K562 (cell line): Measurements from ENCODE around the gene LRRTM4. TPM values are rescaled to one million over a fixed set of nuclear protein-coding genes. Genes with fewer than 3 reads are reported as not detected.

Experiments used
- ATAC-seq: fragments of 200-7000 bp; cut with Tn5 transposase; 3 replicates; pipeline ENCODE4 v1.9.1; 2020; ENCODE audit warnings: moderate library complexity
- BruUV-seq: library from RNA; stranded (reverse); fragments of 400-500 nt; replicated peaks from 2 replicates; lab custom pipeline; 2021; lab: Mats Ljungman, UMichigan
- CTCF ChIA-PET: fragments of 300-600 bp; formaldehyde crosslinking; extraction: SDS; loops from one replicate; lab custom pipeline; 2021; ENCODE audit warnings: low intra/inter-chr PET ratio; lab: Yijun Ruan, JAX
- POLR2A ChIA-PET: fragments of 300-600, 350-650 bp; sonication (Branson Sonifier 250); formaldehyde crosslinking; extraction: SDS; loops from one replicate; lab custom pipeline; 2021; ENCODE audit warnings: antibody characterized with exemption, inconsistent platforms; lab: Yijun Ruan, JAX
- DNase-seq, 4 experiments: peaks; one replicate each; pipeline versions ENCODE4 v3.0.0 to v3.0.0-alpha.2; 2011 to 2018; ENCODE audit warnings: low spot score in 3 of 4, mixed read lengths in 3 of 4; ENCODE audit errors: extremely low read depth in 1 of 4
- FAIRE-seq: peaks from 2 replicates; lab custom pipeline; 2011; peaks lifted over from hg19 to GRCh38; lab: Jason Lieb, UNC
- H2AFZ ChIP-seq: 2 replicates; pipeline ENCODE4 v1.6.0; 2011; ENCODE audit warnings: low read depth, low read length, control low read depth, inconsistent platforms
- H3K27ac ChIP-seq: fragments of 200-600 bp; 3 replicates; pipeline ENCODE4 v1.8.0; 2011; ENCODE audit warnings: low read depth, mild to moderate bottlenecking, control low read depth, inconsistent platforms, low read length, moderate library complexity, mixed read lengths; ENCODE audit errors: extremely low read depth
- H3K27me3 ChIP-seq, 2 experiments: fragments of 300-600 bp in 1 of 2; 2 replicates in 1 of 2; 3 replicates in 1 of 2; pipeline versions ENCODE4 v1.6.0 to v1.8.0; 2011; ENCODE audit warnings: inconsistent platforms in 2 of 2, low read length in 2 of 2, mild to moderate bottlenecking in 1 of 2, mixed read lengths in 1 of 2, moderate library complexity in 1 of 2; ENCODE audit not compliant: control insufficient read depth in 2 of 2, insufficient read depth in 2 of 2
- H3K36me3 ChIP-seq: fragments of 300-600 bp; 3 replicates; pipeline ENCODE4 v1.8.0; 2011; ENCODE audit warnings: mild to moderate bottlenecking, low read length, inconsistent platforms; ENCODE audit not compliant: control insufficient read depth, insufficient read depth
- H3K4me1 ChIP-seq, 2 experiments: fragments of 200-600 bp in 1 of 2; replicated peaks in 1 of 2; 2 replicates in 1 of 2; 3 replicates in 1 of 2; pipeline versions ENCODE4 v1.5.1 to v1.8.0; 2011; ENCODE audit warnings: inconsistent platforms in 2 of 2, low read length in 2 of 2, mild to moderate bottlenecking in 1 of 2, mixed read lengths in 1 of 2, moderate library complexity in 1 of 2; ENCODE audit not compliant: control insufficient read depth in 2 of 2, insufficient read depth in 2 of 2
- H3K4me2 ChIP-seq: 2 replicates; pipeline ENCODE4 v1.6.1; 2011; ENCODE audit warnings: low read length, control low read depth, inconsistent platforms, mixed read lengths; ENCODE audit not compliant: insufficient read depth
- H3K4me3 ChIP-seq: fragments of 200-600 bp; sonication (generic), shearing (Covaris generic); 2 replicates; pipeline ENCODE4 v1.5.1; 2016; ENCODE audit warnings: control low read depth, inconsistent platforms
- H3K79me2 ChIP-seq: fragments of 200-600 bp; 3 replicates; pipeline ENCODE4 v1.8.0; 2011; ENCODE audit warnings: low read length, inconsistent platforms; ENCODE audit not compliant: control insufficient read depth, insufficient read depth
- H3K9ac ChIP-seq, 2 experiments: 2 replicates each; pipeline versions ENCODE4 v1.6.0 to v1.6.1; 2011; ENCODE audit warnings: low read depth in 2 of 2, low read length in 2 of 2, control low read depth in 1 of 2, inconsistent platforms in 1 of 2, mild to moderate bottlenecking in 1 of 2, mixed read lengths in 1 of 2; ENCODE audit not compliant: insufficient read depth in 1 of 2
- H3K9me1 ChIP-seq: one replicate; pipeline ENCODE4 v1.6.0; 2011; ENCODE audit warnings: inconsistent platforms, mild to moderate bottlenecking, low read length, moderate library complexity; ENCODE audit not compliant: control insufficient read depth, insufficient read depth
- H3K9me3 ChIP-seq: replicated peaks from 2 replicates; pipeline ENCODE4 v1.5.1; 2011; ENCODE audit warnings: low read depth, low read length, inconsistent platforms; ENCODE audit not compliant: control insufficient read depth, insufficient read depth
- H4K20me1 ChIP-seq: replicated peaks from 2 replicates; pipeline ENCODE4 v1.6.1; 2011; ENCODE audit warnings: low read length, inconsistent platforms, mixed read lengths; ENCODE audit not compliant: control insufficient read depth, insufficient read depth
- ELF2 ChIP-seq: fragments of 250-450 bp; sonication (Bioruptor Pico); IDR thresholded peaks from 2 replicates; pipeline ENCODE4 v1.5.0; 2021; ENCODE audit warnings: mild to moderate bottlenecking
- ETS2 ChIP-seq: IDR thresholded peaks from 2 replicates; pipeline ENCODE4 v1.6.1; 2016; ENCODE audit warnings: borderline replicate concordance, missing genetic modification characterization, mild to moderate bottlenecking, moderate library complexity, missing compliant biosample characterization; ENCODE audit not compliant: poor library complexity, severe bottlenecking
- GATAD2B ChIP-seq: fragments of 450-650 bp; IDR thresholded peaks from 2 replicates; pipeline ENCODE4 v1.6.1; 2017; ENCODE audit warnings: mild to moderate bottlenecking, borderline replicate concordance
- NRF1 ChIP-seq, 2 experiments: fragments of 450-650 bp; IDR thresholded peaks in 1 of 2; conservative IDR thresholded peaks in 1 of 2; 2 replicates each; pipeline ENCODE4 v1.6.1; 2014; ENCODE audit warnings: mild to moderate bottlenecking in 2 of 2
- SMARCC2 ChIP-seq: fragments of 450-650 bp; IDR thresholded peaks from 2 replicates; pipeline ENCODE4 v1.6.1; 2017; ENCODE audit warnings: antibody characterized with exemption, moderate library complexity, mild to moderate bottlenecking, low read depth
- SRF ChIP-seq, 2 experiments: fragments of 250-450, 450-650 bp in 1 of 2; sonication (Bioruptor Pico) in 1 of 2; sonication (generic) in 1 of 2; formaldehyde crosslinking; IDR thresholded peaks; 2 replicates each; pipeline versions ENCODE4 v1.5.0 to v1.5.1; 2020 to 2022; ENCODE audit warnings: mild to moderate bottlenecking in 1 of 2, missing genetic modification reagents in 1 of 2
- TAF1 ChIP-seq: IDR thresholded peaks from 2 replicates; pipeline ENCODE4 v1.6.1; 2011; ENCODE audit warnings: mild to moderate bottlenecking, low read length, moderate library complexity; ENCODE audit not compliant: insufficient read depth, control insufficient read depth, severe bottlenecking; ENCODE audit errors: extremely low read depth
- ZBED1 ChIP-seq: IDR thresholded peaks from 2 replicates; pipeline ENCODE4 v1.6.1; 2014
- WGBS: fragments of 100-300 bp; shearing (Covaris generic); methylation state at CpG from one replicate; pipeline ENCODE4 v1.1.6; 2016; ENCODE audit warnings: low coverage, mixed read lengths; ENCODE audit not compliant: insufficient coverage; ENCODE audit errors: missing lambda C conversion rate; 5-methylcytosine and 5-hydroxymethylcytosine counted together
- in situ Hi-C: fragments of 300-500 bp; cut with MboI; formaldehyde crosslinking; loops from 4 replicates; pipeline ENCODE4 v1.15.0; 2018; ENCODE audit warnings: inconsistent platforms, mixed read lengths
- intact Hi-C: fragments of 100-400 bp; cut with micrococcal nuclease; formaldehyde crosslinking; loops from 2 replicates; pipeline ENCODE4 v1.14.2; 2022
- polyA plus RNA-seq, 8 experiments: library from polyadenylated mRNA; depleted of rRNA in 4 of 8; stranded (reverse) in 5 of 8; unstranded in 3 of 8; fragments of >200 nt; fragmentation: Nextera tagmentation in 2 of 8; fragmentation: Illumina TruSeq in 1 of 8; extraction: Ambion mirVana in 2 of 8; extraction: Trizol in 1 of 8; gene quantifications; 2 replicates each; pipeline versions ENCODE4 v1.2.1 to v1.2.3, GENCODE V29; 2011 to 2014; ENCODE audit warnings: inconsistent platforms in 1 of 8, missing spikeins in 1 of 8
- total RNA-seq, 7 experiments: library from RNA; depleted of rRNA in 6 of 7; stranded (reverse); fragments of >200 nt in 6 of 7; fragmentation: Illumina TruSeq in 2 of 7; extraction: Trizol in 2 of 7; gene quantifications; 2 replicates each; pipeline versions ENCODE4 v1.2.1 to v1.2.3, GENCODE V29; 2011 to 2021; ENCODE audit warnings: low replicate concordance in 1 of 7
- TF ChIP-seq, protein P1 (sequence below): fragments of 250-450 bp; sonication (Bioruptor Pico); IDR thresholded peaks from 2 replicates; pipeline ENCODE4 v1.5.0; 2021; ENCODE audit warnings: mild to moderate bottlenecking, borderline replicate concordance
- TF ChIP-seq, protein P2 (sequence below): sonication (generic); formaldehyde crosslinking; IDR thresholded peaks from 2 replicates; pipeline ENCODE4 v1.8.1; 2023; ENCODE audit warnings: mild to moderate bottlenecking, missing genetic modification reagents

Gene LRRTM4
- total and polyA plus RNA-seq, 9 of the 15 experiments (the other 6 are each of a cell fraction or from before 2014, with no cell fraction given), result 0.04 TPM; not detected in 6

DNA sequence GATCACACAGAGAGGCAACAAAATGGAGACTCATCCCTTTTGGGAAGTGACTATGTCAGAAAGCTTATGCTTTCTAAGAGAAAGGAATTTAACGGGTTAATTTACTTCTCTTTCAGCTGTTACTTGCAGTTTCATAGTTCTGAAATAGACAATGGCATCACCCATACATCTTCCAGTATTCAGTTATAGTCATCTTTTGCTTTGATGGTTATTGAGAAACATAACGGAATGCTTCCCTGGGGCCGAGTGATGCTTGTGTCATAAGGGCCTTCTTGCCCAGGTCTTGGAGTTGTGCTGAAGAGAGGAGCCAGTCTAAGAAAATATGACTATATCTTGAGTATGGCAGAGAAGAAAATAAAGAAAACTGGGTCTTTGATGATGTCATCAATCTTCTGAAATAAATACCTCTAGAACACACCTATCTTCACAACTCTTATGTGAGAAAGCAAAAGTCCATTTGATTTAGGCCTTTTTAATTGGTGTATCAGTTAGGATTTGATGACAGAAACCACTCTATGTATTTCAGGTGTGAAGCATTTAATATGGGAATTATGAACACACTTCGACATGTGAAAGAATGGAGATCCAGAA, 328.2 kb downstream of the LRRTM4 start:
- H4K20me1 ChIP-seq, result no peaks in the 10 kb centered on the region
- no peaks in the 10 kb centered on the region for H3K9me3 ChIP-seq
- WGBS, result 0% methylated on average over 4 of the region's 4 CpGs
- intact Hi-C loops, result no loop called here
- ATAC-seq, result no peak
- no peaks in the 10 kb centered on the region for H3K9me1 ChIP-seq
- in situ Hi-C loops, result no loop called here
- DNase-seq, result no peak
- no peaks in the 10 kb centered on the region for H3K79me2 ChIP-seq
- no peaks in the 10 kb centered on the region for H3K4me1 ChIP-seq
- POLR2A ChIA-PET, result no interaction called here
- no peak overlapping the region for H2AFZ ChIP-seq
- no peak for FAIRE-seq
- no peaks in the 10 kb centered on the region for H3K36me3 ChIP-seq
- H3K27me3 ChIP-seq, result no peaks in the 10 kb centered on the region
- no peak overlapping the region for H3K4me2 ChIP-seq
- CTCF ChIA-PET, result no interaction called here
- H3K4me3 ChIP-seq, result no peak overlapping the region
- TF ChIP-seq, protein P1, sequence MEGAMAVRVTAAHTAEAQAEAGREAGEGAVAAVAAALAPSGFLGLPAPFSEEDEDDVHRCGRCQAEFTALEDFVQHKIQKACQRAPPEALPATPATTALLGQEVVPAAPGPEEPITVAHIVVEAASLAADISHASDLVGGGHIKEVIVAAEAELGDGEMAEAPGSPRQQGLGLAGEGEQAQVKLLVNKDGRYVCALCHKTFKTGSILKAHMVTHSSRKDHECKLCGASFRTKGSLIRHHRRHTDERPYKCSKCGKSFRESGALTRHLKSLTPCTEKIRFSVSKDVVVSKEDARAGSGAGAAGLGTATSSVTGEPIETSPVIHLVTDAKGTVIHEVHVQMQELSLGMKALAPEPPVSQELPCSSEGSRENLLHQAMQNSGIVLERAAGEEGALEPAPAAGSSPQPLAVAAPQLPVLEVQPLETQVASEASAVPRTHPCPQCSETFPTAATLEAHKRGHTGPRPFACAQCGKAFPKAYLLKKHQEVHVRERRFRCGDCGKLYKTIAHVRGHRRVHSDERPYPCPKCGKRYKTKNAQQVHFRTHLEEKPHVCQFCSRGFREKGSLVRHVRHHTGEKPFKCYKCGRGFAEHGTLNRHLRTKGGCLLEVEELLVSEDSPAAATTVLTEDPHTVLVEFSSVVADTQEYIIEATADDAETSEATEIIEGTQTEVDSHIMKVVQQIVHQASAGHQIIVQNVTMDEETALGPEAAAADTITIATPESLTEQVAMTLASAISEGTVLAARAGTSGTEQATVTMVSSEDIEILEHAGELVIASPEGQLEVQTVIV, result no peak
- no TSS peak for BruUV-seq
- H3K9ac ChIP-seq, result no peak overlapping the region
- no peak overlapping the region for H3K27ac ChIP-seq

DNA sequence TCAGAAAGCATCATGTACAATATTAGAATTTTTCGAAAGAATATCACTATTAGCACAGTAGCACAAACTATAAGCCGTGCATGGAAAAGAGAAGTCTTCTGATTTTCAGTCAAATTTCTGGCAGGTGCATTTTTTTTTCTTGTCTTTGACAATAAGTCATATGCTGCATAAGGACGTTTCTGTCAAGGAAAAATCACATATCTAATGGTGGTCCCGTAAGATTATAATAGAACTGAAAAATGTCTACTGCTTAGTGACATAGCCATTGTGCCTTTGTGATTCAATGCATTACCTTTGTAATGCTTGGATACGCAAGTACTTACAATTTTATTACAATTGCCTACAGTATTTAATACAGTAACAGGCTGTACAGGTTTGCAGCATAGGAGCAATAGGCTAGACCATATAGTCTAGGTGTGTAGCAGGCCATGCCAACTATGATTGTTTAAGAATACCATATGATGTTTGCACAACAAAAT, 329.3 kb downstream of the LRRTM4 start:
- no peaks in the 10 kb centered on the region for H3K9me1 ChIP-seq
- no peaks in the 10 kb centered on the region for H4K20me1 ChIP-seq
- FAIRE-seq, result no peak
- no peaks in the 10 kb centered on the region for H3K4me1 ChIP-seq
- H3K36me3 ChIP-seq, result no peaks in the 10 kb centered on the region
- in situ Hi-C loops (no loop called here), intact Hi-C loops (no loop called here)
- POLR2A ChIA-PET, result no interaction called here
- H2AFZ ChIP-seq, result no peak overlapping the region
- H3K9me3 ChIP-seq, result no peaks in the 10 kb centered on the region
- no peaks in the 10 kb centered on the region for H3K79me2 ChIP-seq
- CTCF ChIA-PET, result no interaction called here
- WGBS, result 0% methylated on average over 5 of the region's 5 CpGs
- no peak overlapping the region for H3K4me3 ChIP-seq
- H3K27me3 ChIP-seq, result no peaks in the 10 kb centered on the region
- H3K4me2 ChIP-seq, result no peak overlapping the region
- H3K9ac ChIP-seq, result no peak overlapping the region
- DNase-seq, result no peak
- no TSS peak for BruUV-seq
- no peak overlapping the region for H3K27ac ChIP-seq
- ATAC-seq, result no peak
- TF ChIP-seq, protein P2, sequence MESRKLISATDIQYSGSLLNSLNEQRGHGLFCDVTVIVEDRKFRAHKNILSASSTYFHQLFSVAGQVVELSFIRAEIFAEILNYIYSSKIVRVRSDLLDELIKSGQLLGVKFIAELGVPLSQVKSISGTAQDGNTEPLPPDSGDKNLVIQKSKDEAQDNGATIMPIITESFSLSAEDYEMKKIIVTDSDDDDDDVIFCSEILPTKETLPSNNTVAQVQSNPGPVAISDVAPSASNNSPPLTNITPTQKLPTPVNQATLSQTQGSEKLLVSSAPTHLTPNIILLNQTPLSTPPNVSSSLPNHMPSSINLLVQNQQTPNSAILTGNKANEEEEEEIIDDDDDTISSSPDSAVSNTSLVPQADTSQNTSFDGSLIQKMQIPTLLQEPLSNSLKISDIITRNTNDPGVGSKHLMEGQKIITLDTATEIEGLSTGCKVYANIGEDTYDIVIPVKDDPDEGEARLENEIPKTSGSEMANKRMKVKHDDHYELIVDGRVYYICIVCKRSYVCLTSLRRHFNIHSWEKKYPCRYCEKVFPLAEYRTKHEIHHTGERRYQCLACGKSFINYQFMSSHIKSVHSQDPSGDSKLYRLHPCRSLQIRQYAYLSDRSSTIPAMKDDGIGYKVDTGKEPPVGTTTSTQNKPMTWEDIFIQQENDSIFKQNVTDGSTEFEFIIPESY (CRISPR knock-in tag), result no peak
- TF ChIP-seq ETS2 (tag) (no peak), NRF1 (conservative IDR thresholded peaks at IDR 0.05 in 1 of 2, IDR thresholded peaks at IDR 0.05 in 1 of 2) (no peak), ELF2 (CRISPR knock-in tag) (no peak), ZBED1 (no peak), SRF (CRISPR knock-in tag; IDR thresholded peaks at IDR 0.05) (no peak), TAF1 (no peak), GATAD2B (no peak), SMARCC2 (no peak)
